Vagina (tissue), 2 donors: ENCODE results near the gene SEPTIN2. TPM values are rescaled to one million over a fixed set of nuclear protein-coding genes. Genes with fewer than 3 reads are reported as not detected.

Source experiments
- DNase-seq, 2 donors: peaks; one replicate each; pipeline ENCODE4 v3.0.0-alpha.2; 2017; ENCODE audit errors: extremely low spot score in 2 of 2
- H3K27ac ChIP-seq: fragments of 200-600 bp; sonication (generic); one replicate; pipeline ENCODE4 v1.5.1; 2019
- H3K27me3 ChIP-seq: fragments of 200-600 bp; sonication (generic); one replicate; pipeline ENCODE4 v1.5.1; 2019
- H3K36me3 ChIP-seq, 2 donors: fragments of 200-600 bp; sonication (generic); one replicate each; pipeline ENCODE4 v1.5.1; 2017 to 2019
- H3K4me1 ChIP-seq: fragments of 200-600 bp; sonication (generic); one replicate; pipeline ENCODE4 v1.5.1; 2019
- H3K4me3 ChIP-seq, 2 donors: fragments of 200-600 bp; sonication (generic); 1 replicate in 1 of 2; 2 replicates in 1 of 2; pipeline ENCODE4 v1.5.1; 2016 to 2019
- H3K9me3 ChIP-seq: fragments of 200-600 bp; sonication (generic); one replicate; pipeline ENCODE4 v1.5.1; 2019
- CTCF ChIP-seq, 3 experiments: fragments of 450-650 bp in 2 of 3; fragments of 200-600 bp in 1 of 3; sonication (generic) in 1 of 3; IDR thresholded peaks; one replicate each; pipeline ENCODE4 v1.5.1; 2017 to 2019; ENCODE audit warnings: antibody characterized with exemption in 3 of 3, mild to moderate bottlenecking in 2 of 3, moderate library complexity in 2 of 3
- POLR2A ChIP-seq, 2 donors: fragments of 450-650 bp; IDR thresholded peaks; one replicate each; pipeline ENCODE4 v1.6.1; 2017; ENCODE audit warnings: antibody characterized with exemption in 2 of 2, mild to moderate bottlenecking in 2 of 2, moderate library complexity in 2 of 2
- POLR2AphosphoS5 ChIP-seq, 2 donors: sonication (generic); formaldehyde crosslinking; IDR thresholded peaks; one replicate each; pipeline ENCODE4 v1.9.0; 2017; ENCODE audit warnings: antibody characterized with exemption in 2 of 2, mild to moderate bottlenecking in 2 of 2, low read depth in 1 of 2; ENCODE audit not compliant: insufficient read depth in 1 of 2
- intact Hi-C: fragments of 100-400 bp; cut with DNase I; formaldehyde crosslinking; loops from one replicate; pipeline ENCODE4 v1.15.1; 2023
- total RNA-seq: library from RNA; depleted of rRNA; stranded (reverse); fragments of >200 nt; gene quantifications from one replicate; pipeline ENCODE4 v1.2.3, GENCODE V29; 2016

SEPTIN2 gene
- total RNA-seq, 1 donor from 2014 or later, result 198 TPM

GRCh38 chr2:241349941-241350340, 34.2 kb downstream of the SEPTIN2 start:
- intact Hi-C loops, result no loop called here
- H3K27ac ChIP-seq, result no peak overlapping the region

GRCh38 chr2:241350530-241350877, 34.8 kb downstream of the SEPTIN2 start:
- no peak overlapping the region for H3K27ac ChIP-seq
- peaks cover 9% of the 10 kb centered on the region for H3K4me1 ChIP-seq
- no peak for DNase-seq
- intact Hi-C loops, result no loop called here
- H3K9me3 ChIP-seq, result no peaks in the 10 kb centered on the region
- peaks cover 2 to 75% of the 10 kb centered on the region in 2 donors for H3K36me3 ChIP-seq
- TF ChIP-seq CTCF (IDR thresholded peaks at IDR 0.05) (no peak), POLR2A (IDR thresholded peaks at IDR 0.05) (no peak), POLR2AphosphoS5 (IDR thresholded peaks at IDR 0.05; ENCODE audit: insufficient read depth in 1 of 2, low read depth in 1 of 2) (no peak)
- no peak overlapping the region for H3K4me3 ChIP-seq
- H3K27me3 ChIP-seq, result no peaks in the 10 kb centered on the region

More at GRCh38 chr2:241349941-241350340, 34.2 kb downstream of the SEPTIN2 start:
- Histone ChIP-seq H3K4me1 (peaks cover 5% of the 10 kb centered on the region), H3K36me3 (peaks cover 2 to 80% of the 10 kb centered on the region in 2 donors), H3K4me3 (no peak overlapping the region), H3K27me3 (no peaks in the 10 kb centered on the region), H3K9me3 (no peaks in the 10 kb centered on the region)
- no peak for TF ChIP-seq CTCF (IDR thresholded peaks at IDR 0.05)
- no peak for TF ChIP-seq POLR2AphosphoS5 (IDR thresholded peaks at IDR 0.05; ENCODE audit: insufficient read depth in 1 of 2, low read depth in 1 of 2)
- TF ChIP-seq POLR2A (IDR thresholded peaks at IDR 0.05), result no peak
- no peak for DNase-seq

- Histone ChIP-seq H3K4me3 (no peak overlapping the region), H3K36me3 (peaks cover 2 to 70% of the 10 kb centered on the region in 2 donors), H3K27ac (no peak overlapping the region), H3K4me1 (peaks cover 9% of the 10 kb centered on the region), H3K27me3 (no peaks in the 10 kb centered on the region), H3K9me3 (no peaks in the 10 kb centered on the region)
- TF ChIP-seq POLR2A (IDR thresholded peaks at IDR 0.05), result no peak
- TF ChIP-seq POLR2AphosphoS5 (IDR thresholded peaks at IDR 0.05; ENCODE audit: insufficient read depth in 1 of 2, low read depth in 1 of 2), result no peak
- TF ChIP-seq CTCF (IDR thresholded peaks at IDR 0.05), result no peak
- intact Hi-C loops, result no loop called here
- DNase-seq, result no peak
Measured at GRCh38 chr2:241350878-241351639, 35.3 kb downstream of the SEPTIN2 start.

GRCh38 chr2:241351640-241352031, 35.9 kb downstream of the SEPTIN2 start:
- no peak for DNase-seq
- no peak for TF ChIP-seq POLR2A (IDR thresholded peaks at IDR 0.05)
- no peak for TF ChIP-seq CTCF (IDR thresholded peaks at IDR 0.05)
- TF ChIP-seq POLR2AphosphoS5 (IDR thresholded peaks at IDR 0.05; ENCODE audit: insufficient read depth in 1 of 2, low read depth in 1 of 2), result no peak
- Histone ChIP-seq H3K4me1 (peaks cover 12% of the 10 kb centered on the region), H3K27me3 (no peaks in the 10 kb centered on the region), H3K27ac (no peak overlapping the region), H3K36me3 (peaks cover 2 to 64% of the 10 kb centered on the region in 2 donors), H3K4me3 (no peak overlapping the region), H3K9me3 (no peaks in the 10 kb centered on the region)
- intact Hi-C loops, result no loop called here

GRCh38 chr2:241352227-241352626, 36.5 kb downstream of the SEPTIN2 start:
- Histone ChIP-seq H3K9me3 (no peaks in the 10 kb centered on the region), H3K4me1 (peaks cover 17% of the 10 kb centered on the region), H3K27ac (no peak overlapping the region), H3K36me3 (peaks cover 2 to 58% of the 10 kb centered on the region in 2 donors), H3K4me3 (no peak overlapping the region), H3K27me3 (no peaks in the 10 kb centered on the region)
- intact Hi-C loops, result no loop called here
- TF ChIP-seq POLR2A (IDR thresholded peaks at IDR 0.05), result no peak
- TF ChIP-seq CTCF (IDR thresholded peaks at IDR 0.05), result no peak
- TF ChIP-seq POLR2AphosphoS5 (IDR thresholded peaks at IDR 0.05; ENCODE audit: insufficient read depth in 1 of 2, low read depth in 1 of 2), result no peak
- no peak for DNase-seq
